A549 (cell line): Measurements from ENCODE around the gene FCSK. TPM values are rescaled to one million over a fixed set of nuclear protein-coding genes. Genes with fewer than 3 reads are reported as not detected.
"Not testable (repeated sequence)": the region's sequence is repeated elsewhere in the genome, so short reads cannot be mapped to it uniquely, and the experiment has no call there.

Source experiments
- ATAC-seq, 2 experiments: fragments of 200-7000 bp in 1 of 2; fragments of >200 bp in 1 of 2; cut with Nextera tagmentation in 1 of 2; cut with Tn5 transposase in 1 of 2; 3 replicates each; pipeline versions ENCODE4 v1.8.0 to v1.9.1; 2018 to 2020; ENCODE audit warnings: mild to moderate bottlenecking in 1 of 2, moderate library complexity in 1 of 2
- CTCF ChIA-PET: fragments of 300-600 bp; sonication (Branson Sonifier 250); formaldehyde crosslinking; extraction: SDS; loops from one replicate; lab custom pipeline; 2021; ENCODE audit warnings: antibody characterized with exemption, inconsistent platforms; lab: Yijun Ruan, JAX
- POLR2A ChIA-PET: fragments of 350-600 bp; formaldehyde crosslinking; extraction: SDS; loops from one replicate; lab custom pipeline; 2021; ENCODE audit warnings: antibody characterized with exemption, inconsistent platforms; lab: Yijun Ruan, JAX
- DNase-seq, 2 experiments: peaks; one replicate each; pipeline versions ENCODE4 v3.0.0 to v3.0.0-alpha.2; 2011 to 2016; ENCODE audit warnings: low read depth in 1 of 2, low spot score in 1 of 2
- FAIRE-seq: peaks from 2 replicates; lab custom pipeline; 2011; peaks lifted over from hg19 to GRCh38; lab: Jason Lieb, UNC
- H3K27ac ChIP-seq, 2 experiments: fragments of >200 bp; sonication (Bioruptor Twin); formaldehyde crosslinking; 3 replicates each; pipeline ENCODE4 v1.5.1; 2016 to 2017
- H3K4me1 ChIP-seq: fragments of >200 bp; sonication (Bioruptor Twin); formaldehyde crosslinking; 3 replicates; pipeline ENCODE4 v1.6.1; 2016
- H3K4me2 ChIP-seq: fragments of >200 bp; sonication (Bioruptor Twin); formaldehyde crosslinking; 3 replicates; pipeline ENCODE4 v1.6.1; 2016
- H3K4me3 ChIP-seq: fragments of >200 bp; sonication (Bioruptor Twin); formaldehyde crosslinking; 3 replicates; pipeline ENCODE4 v1.5.1; 2016
- H3K9me3 ChIP-seq: fragments of >200 bp; sonication (Bioruptor Twin); formaldehyde crosslinking; 3 replicates; pipeline ENCODE4 v1.6.1; 2016
- ATOH8 ChIP-seq: fragments of 250-450 bp; sonication (Bioruptor Pico); IDR thresholded peaks from 2 replicates; pipeline ENCODE4 v1.5.0; 2020; ENCODE audit warnings: low read depth, mild to moderate bottlenecking, moderate library complexity
- BHLHE40 ChIP-seq: IDR thresholded peaks from 2 replicates; pipeline ENCODE4 v1.6.1; 2012; ENCODE audit warnings: low read depth, low read length, inconsistent platforms
- CEBPB ChIP-seq, 2 experiments: fragments of >200 bp in 1 of 2; sonication (Bioruptor Twin) in 1 of 2; formaldehyde crosslinking in 1 of 2; IDR thresholded peaks; 2 replicates each; pipeline ENCODE4 v1.6.1; 2012 to 2016
- EHF ChIP-seq: fragments of 250-450 bp; sonication (Bioruptor Pico); IDR thresholded peaks from 2 replicates; pipeline ENCODE4 v1.5.0; 2020; ENCODE audit warnings: mild to moderate bottlenecking
- ELK1 ChIP-seq: fragments of 150-350 bp; IDR thresholded peaks from 2 replicates; pipeline ENCODE4 v1.6.1; 2014; ENCODE audit warnings: low read depth, mild to moderate bottlenecking, low read length
- EP300 ChIP-seq, 2 experiments: fragments of >200 bp; sonication (Bioruptor Twin); formaldehyde crosslinking; IDR thresholded peaks; 2 replicates in 1 of 2; 3 replicates in 1 of 2; pipeline ENCODE4 v1.6.1; 2016 to 2017
- ESRRA ChIP-seq: fragments of 150-350 bp; IDR thresholded peaks from 2 replicates; pipeline ENCODE4 v1.6.1; 2014; ENCODE audit warnings: mild to moderate bottlenecking, low read length, borderline replicate concordance
- FOSB ChIP-seq: fragments of 250-450 bp; sonication (Bioruptor Pico); IDR thresholded peaks from 2 replicates; pipeline ENCODE4 v1.5.0; 2020; ENCODE audit warnings: mild to moderate bottlenecking, moderate library complexity
- FOXS1 ChIP-seq: fragments of 250-450 bp; sonication (Bioruptor Pico); IDR thresholded peaks from 2 replicates; pipeline ENCODE4 v1.5.0; 2020; ENCODE audit warnings: mild to moderate bottlenecking, moderate library complexity
- HDAC2 ChIP-seq: fragments of 200-600 bp; sonication (generic); IDR thresholded peaks from 2 replicates; pipeline ENCODE4 v1.6.1; 2016
- HES2 ChIP-seq: fragments of >200 bp; sonication (Bioruptor Twin); formaldehyde crosslinking; IDR thresholded peaks from 2 replicates; pipeline ENCODE4 v1.6.1; 2016
- HEYL ChIP-seq: fragments of 250-450 bp; sonication (Bioruptor Pico); IDR thresholded peaks from 2 replicates; pipeline ENCODE4 v1.8.0; 2021; ENCODE audit warnings: mild to moderate bottlenecking, moderate library complexity
- HOXB13 ChIP-seq: fragments of 250-450 bp; sonication (Bioruptor Pico); IDR thresholded peaks from 2 replicates; pipeline ENCODE4 v1.5.0; 2020; ENCODE audit warnings: low read depth, mild to moderate bottlenecking, moderate library complexity
- KDM5A ChIP-seq: fragments of 200-600 bp; sonication (generic); IDR thresholded peaks from 2 replicates; pipeline ENCODE4 v1.6.1; 2016; ENCODE audit warnings: antibody characterized with exemption, mild to moderate bottlenecking
- MAFK ChIP-seq: fragments of 450-650 bp; IDR thresholded peaks from 2 replicates; pipeline ENCODE4 v1.6.1; 2014; ENCODE audit not compliant: partially characterized antibody
- MYC ChIP-seq: IDR thresholded peaks from 2 replicates; pipeline ENCODE4 v1.6.1; 2012; ENCODE audit warnings: mild to moderate bottlenecking, inconsistent platforms, low read length, improper control_type of control experiment, borderline replicate concordance
- NR3C1 ChIP-seq: fragments of >200 bp; sonication (Bioruptor Twin); formaldehyde crosslinking; IDR thresholded peaks from 3 replicates; pipeline ENCODE4 v1.6.1; 2017
- PBX3 ChIP-seq: IDR thresholded peaks from 2 replicates; pipeline ENCODE4 v1.6.1; 2012
- REST ChIP-seq: fragments of 200-600 bp; sonication (generic); IDR thresholded peaks from 2 replicates; pipeline ENCODE4 v1.6.1; 2016; ENCODE audit warnings: antibody characterized with exemption, mild to moderate bottlenecking, moderate library complexity
- TP53 ChIP-seq: fragments of 250-450 bp; sonication (Bioruptor Pico); IDR thresholded peaks from 2 replicates; pipeline ENCODE4 v1.5.0; 2021; ENCODE audit warnings: mild to moderate bottlenecking, moderate library complexity
- USF2 ChIP-seq: fragments of 450-650 bp; IDR thresholded peaks from 2 replicates; pipeline ENCODE4 v1.6.1; 2014; ENCODE audit warnings: antibody characterized with exemption
- ZNF302 ChIP-seq: fragments of 250-450 bp; sonication (Bioruptor Pico); IDR thresholded peaks from 2 replicates; pipeline ENCODE4 v1.9.0; 2021; ENCODE audit warnings: inconsistent platforms, mild to moderate bottlenecking, moderate library complexity
- WGBS: methylation state at CpG from one replicate; pipeline ENCODE4 v1.1.6; 2017; ENCODE audit errors: missing lambda C conversion rate; 5-methylcytosine and 5-hydroxymethylcytosine counted together
- polyA plus RNA-seq, 4 experiments: library from polyadenylated mRNA; depleted of rRNA in 3 of 4; stranded (reverse); fragments of >200 nt; fragmentation: RNase III in 1 of 4; extraction: RNeasy Plus Mini Kit Qiagen cat#74134 plus additional on column Dnase treatment in 1 of 4; gene quantifications; 2 replicates in 3 of 4; 3 replicates in 1 of 4; pipeline ENCODE4 v1.2.3, GENCODE V29; 2011 to 2017

The FCSK gene
- polyA plus RNA-seq, 2 of the 4 experiments (the other 2 are of a cell fraction) = 5.7 to 6.8 TPM

GRCh38 chr16:70454222-70455034 is at the start of gene FCSK (continued):
- TF ChIP-seq PBX3 = no peak
- TF ChIP-seq BHLHE40 = no peak
- no peak for TF ChIP-seq MYC
- TF ChIP-seq MAFK = no peak
- TF ChIP-seq FOXS1 = no peak
- 0 out of 2 replicates have a peak, but pooled peaks have one; percentile 14 for TF ChIP-seq KDM5A
- no peak for TF ChIP-seq EP300 (IDR thresholded peaks at IDR 0.05)
- no peak for TF ChIP-seq USF2
- TF ChIP-seq HEYL (CRISPR knock-in tag) = no peak
- no peak for TF ChIP-seq FOSB (CRISPR knock-in tag)
- peak; percentile 58; the same call in 1 of the 2 replicates for TF ChIP-seq REST
- TF ChIP-seq ZNF302 (CRISPR knock-in tag) = 0 out of 2 replicates have a peak, but pooled peaks have one; percentile 40
- TF ChIP-seq HDAC2 = no peak
- TF ChIP-seq CEBPB (IDR thresholded peaks at IDR 0.05) = no peak
- TF ChIP-seq ESRRA = no peak
- no peak for TF ChIP-seq NR3C1
- peak; percentile 71 for TF ChIP-seq HOXB13 (CRISPR knock-in tag)
- TF ChIP-seq HES2 = no peak
- no peak for TF ChIP-seq TP53 (CRISPR knock-in tag)
- no peak for TF ChIP-seq ELK1
- 0 out of 2 replicates have a peak, but pooled peaks have one; percentile 75 for TF ChIP-seq EHF (CRISPR knock-in tag)
- 0 out of 2 replicates have a peak, but pooled peaks have one; percentile 23 for TF ChIP-seq ATOH8 (CRISPR knock-in tag)

- DNase-seq, ATAC-seq, H3K9me3 ChIP-seq, H3K4me3 ChIP-seq, FAIRE-seq, H3K4me2 ChIP-seq: not testable (repeated sequence)
- ChIA-PET POLR2A (interaction anchor here (0.6 kb wide), 1 partner anchor 32 kb away, joined by 3 read pairs; no protein-coding TSS in a partner anchor), CTCF (interaction anchor here (1.1 to 2.3 kb wide), 4 partner anchors 10 to 64 kb away, joined by 3 to 8 read pairs (median 6); no protein-coding TSS in a partner anchor)
- Histone ChIP-seq H3K27ac (peak overlapping the region in 1 of 2 experiments; percentile 42; a peak in 1 of 6 replicates), H3K4me1 (peaks cover 27% of the 10 kb centered on the region)
- 92% methylated on average over 5 of the region's 5 CpGs for WGBS
Observed at GRCh38 chr16:70406104-70406503, 48.3 kb upstream of the FCSK start.
